Endodermal cell (in vitro differentiated cells): ENCODE results near the gene QRICH2. TPM values are rescaled to one million over a fixed set of nuclear protein-coding genes. Genes with fewer than 3 reads are reported as not detected.

Experiments used
- DNase-seq: peaks from one replicate; pipeline ENCODE4 v3.0.0-alpha.2; 2017
- H3K27ac ChIP-seq: 2 replicates; pipeline ENCODE4 v1.5.1; 2013; ENCODE audit warnings: mild to moderate bottlenecking, low read depth, low read length, moderate library complexity
- H3K27me3 ChIP-seq: 2 replicates; pipeline ENCODE4 v1.6.1; 2013; ENCODE audit warnings: mild to moderate bottlenecking, low read length, moderate library complexity; ENCODE audit not compliant: insufficient read depth, control insufficient read depth, poor library complexity, severe bottlenecking
- H3K36me3 ChIP-seq: 2 replicates; pipeline ENCODE4 v1.7.0; 2013; ENCODE audit warnings: mild to moderate bottlenecking, low read length, moderate library complexity; ENCODE audit not compliant: control insufficient read depth, insufficient read depth
- H3K4me1 ChIP-seq: one replicate; pipeline ENCODE4 v1.7.0; 2013; ENCODE audit warnings: low read length; ENCODE audit not compliant: control insufficient read depth, insufficient read depth
- H3K4me3 ChIP-seq: 2 replicates; pipeline ENCODE4 v1.5.1; 2013; ENCODE audit warnings: mild to moderate bottlenecking, low read length, moderate library complexity
- H3K9ac ChIP-seq: 2 replicates; pipeline ENCODE4 v1.6.1; 2013; ENCODE audit warnings: mild to moderate bottlenecking, low read length, moderate library complexity; ENCODE audit not compliant: poor library complexity, severe bottlenecking; ENCODE audit errors: extremely low read depth
- H3K9me3 ChIP-seq: 2 replicates; pipeline ENCODE4 v1.6.1; 2013; ENCODE audit warnings: mild to moderate bottlenecking, low read length, moderate library complexity; ENCODE audit not compliant: control insufficient read depth
- H3K27ac Mint-ChIP-seq: 2 replicates; pipeline ENCODE4 v1.8.0; 2020; ENCODE audit warnings: mixed read lengths
- H3K27me3 Mint-ChIP-seq: 2 replicates; pipeline ENCODE4 v1.8.0; 2021; ENCODE audit warnings: mild to moderate bottlenecking, mixed read lengths; ENCODE audit not compliant: insufficient read depth
- H3K36me3 Mint-ChIP-seq: 2 replicates; pipeline ENCODE4 v1.8.0; 2020; ENCODE audit warnings: low read depth, mixed read lengths
- H3K4me1 Mint-ChIP-seq: 2 replicates; pipeline ENCODE4 v1.8.0; 2020; ENCODE audit warnings: mixed read lengths
- H3K4me3 Mint-ChIP-seq: 2 replicates; pipeline ENCODE4 v1.8.0; 2020; ENCODE audit warnings: mild to moderate bottlenecking, moderate library complexity, mixed read lengths
- H3K9me3 Mint-ChIP-seq: 2 replicates; pipeline ENCODE4 v1.8.0; 2020; ENCODE audit warnings: mild to moderate bottlenecking, mixed read lengths
- CTCF ChIP-seq: fragments of 200-600 bp; sonication (generic); conservative IDR thresholded peaks from 2 replicates; pipeline ENCODE4 v1.5.0; 2021; ENCODE audit warnings: antibody characterized with exemption, mild to moderate bottlenecking
- WGBS, 2 experiments: methylation state at CpG; one replicate each; pipeline versions ENCODE4 v1.1.5 to v1.1.7; 2013; ENCODE audit warnings: missing lambda C conversion rate in 2 of 2, mixed read lengths in 1 of 2; ENCODE audit not compliant: insufficient coverage in 1 of 2, insufficient read length in 1 of 2; 5-methylcytosine and 5-hydroxymethylcytosine counted together
- total RNA-seq, 2 donors: library from RNA; stranded (reverse); fragmentation: NEBNext Ultra II Directional in 1 of 2; extraction: Animal tissue kit (Norgen Biotek cat#: 25700) in 1 of 2; gene quantifications; 2 replicates in 1 of 2; 3 replicates in 1 of 2; pipeline ENCODE4 v1.2.1, GENCODE V29; 2021

QRICH2 gene
- total RNA-seq, 2 donors from 2014 or later: 3.5 to 5.0 TPM

- no peak for TF ChIP-seq CTCF
- H3K27me3 ChIP-seq: no peaks in the 10 kb centered on the region
- H3K4me3 Mint-ChIP-seq: peak overlapping the region; percentile 90
- no peaks in the 10 kb centered on the region for H3K9me3 ChIP-seq
- WGBS, 2 experiments: 68 to 70% methylated on average over 11 to 13 of the region's 13 CpGs
- H3K27ac Mint-ChIP-seq: peak overlapping the region; percentile 74
- H3K36me3 ChIP-seq: peaks cover 3% of the 10 kb centered on the region
- no peaks in the 10 kb centered on the region for H3K9me3 Mint-ChIP-seq
- no peaks in the 10 kb centered on the region for H3K4me1 ChIP-seq
- H3K9ac ChIP-seq: no peak overlapping the region
- H3K27me3 Mint-ChIP-seq: peaks cover 2% of the 10 kb centered on the region
- H3K36me3 Mint-ChIP-seq: peaks cover 7% of the 10 kb centered on the region
- H3K4me1 Mint-ChIP-seq: peaks cover 19% of the 10 kb centered on the region
- DNase-seq: peak; percentile 73
- H3K4me3 ChIP-seq: no peak overlapping the region
- H3K27ac ChIP-seq: no peak overlapping the region
Observed at GRCh38 chr17:76354747-76355310, 46.8 kb upstream of the QRICH2 start.

GRCh38 chr17:76354317-76354729 is 46.2 kb upstream of the QRICH2 start:
- no peaks in the 10 kb centered on the region for H3K9me3 Mint-ChIP-seq

GRCh38 chr17:76353599-76354316 is 45.7 kb upstream of the QRICH2 start, which contains the start of gene PRPSAP1:
Gene PRPSAP1 (minus strand): TSS chr17:76353916. CDS start chr17:76353703, 213 bp downstream.
- peak within 1 kb of the TSS; percentile 90 for H3K4me3 Mint-ChIP-seq
- peak; percentile 98 for DNase-seq
- H3K36me3 ChIP-seq: peaks cover 3% of the 10 kb centered on the region
- H3K36me3 Mint-ChIP-seq: peaks cover 8% of the 10 kb centered on the region
- H3K4me1 ChIP-seq: no peaks in the 10 kb centered on the region
- H3K9me3 Mint-ChIP-seq: no peaks in the 10 kb centered on the region
- peak within 1 kb of the TSS; percentile 100 for H3K27ac Mint-ChIP-seq
- H3K27ac ChIP-seq: peak within 1 kb of the TSS; percentile 85
- peak within 1 kb of the TSS; percentile 90 for H3K9ac ChIP-seq
- WGBS, 2 experiments: 0% methylated on average over 29 to 75 of the region's 75 CpGs
- peaks cover 2% of the 10 kb centered on the region for H3K27me3 Mint-ChIP-seq
- peak; percentile 62 for TF ChIP-seq CTCF
- H3K9me3 ChIP-seq: no peaks in the 10 kb centered on the region
- no peaks in the 10 kb centered on the region for H3K27me3 ChIP-seq
- H3K4me3 ChIP-seq: peak within 1 kb of the TSS; percentile 87
- H3K4me1 Mint-ChIP-seq: peaks cover 19% of the 10 kb centered on the region

More at GRCh38 chr17:76354317-76354729, 46.2 kb upstream of the QRICH2 start:
- Histone ChIP-seq H3K36me3 (peaks cover 3% of the 10 kb centered on the region), H3K27ac (peak overlapping the region; percentile 85), H3K27me3 (no peaks in the 10 kb centered on the region), H3K9me3 (no peaks in the 10 kb centered on the region), H3K9ac (peak overlapping the region; percentile 90), H3K4me1 (no peaks in the 10 kb centered on the region), H3K4me3 (peak overlapping the region; percentile 87)
- Mint-ChIP-seq H3K27ac (peak overlapping the region; percentile 100), H3K4me1 (peaks cover 19% of the 10 kb centered on the region), H3K27me3 (peaks cover 2% of the 10 kb centered on the region), H3K36me3 (peaks cover 7% of the 10 kb centered on the region), H3K4me3 (peak overlapping the region; percentile 90)
- DNase-seq: no peak
- no peak for TF ChIP-seq CTCF
- WGBS, 2 experiments: 0 to 13% methylated on average over 6 to 16 of the region's 18 CpGs
